RCC 7860 (cell line): ENCODE measurements around the gene ABHD17A.

ENCODE experiments used
- DNase-seq: peaks from one replicate; pipeline ENCODE4 v3.0.0-alpha.2; 2015; ENCODE audit warnings: low spot score
- FAIRE-seq: peaks from 2 replicates; lab custom pipeline; 2012; peaks lifted over from hg19 to GRCh38; lab: Jason Lieb, UNC

Gene ABHD17A

DNA sequence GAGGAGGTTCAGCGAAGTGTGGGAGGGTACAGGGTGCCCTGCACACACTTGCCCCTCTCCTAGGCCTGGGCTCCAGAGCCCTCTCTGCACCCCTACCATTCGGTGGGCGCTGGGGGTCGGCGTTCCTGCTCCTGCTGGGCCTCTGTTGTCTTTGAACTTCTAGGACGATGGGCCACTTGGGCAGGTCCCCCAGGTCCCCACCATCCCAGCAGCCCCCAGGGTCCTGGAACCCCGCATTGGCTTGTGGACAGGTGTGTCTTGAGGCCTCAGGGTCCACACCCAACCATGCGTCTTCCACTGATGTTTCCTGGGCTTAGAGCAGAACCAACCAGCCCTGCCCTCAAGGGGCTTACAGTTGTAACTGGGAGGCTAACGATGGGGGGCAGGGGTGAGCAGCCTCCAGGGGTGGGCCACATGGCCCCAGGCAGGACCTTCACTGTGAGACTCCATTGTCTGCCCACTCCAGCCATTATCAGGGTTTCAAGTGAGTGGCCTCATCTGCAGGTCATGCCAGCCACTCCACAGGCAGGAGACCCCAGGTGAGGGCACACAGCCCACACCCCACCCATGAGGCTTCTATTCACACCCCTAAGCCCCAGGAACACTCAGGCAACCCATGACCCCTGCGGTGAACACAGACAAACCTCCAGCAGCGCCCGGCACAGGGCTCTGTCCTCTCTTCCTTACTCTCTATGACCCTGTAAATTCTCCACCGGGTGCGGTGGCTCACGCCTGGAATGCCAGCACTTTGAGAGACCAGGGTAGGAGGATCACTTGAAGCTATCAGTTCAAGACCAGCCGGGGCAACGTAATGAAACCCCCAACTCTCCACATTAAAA, 19.9 kb downstream of the ABHD17A start:
- DNase-seq (no peak), FAIRE-seq (no peak)

DNA sequence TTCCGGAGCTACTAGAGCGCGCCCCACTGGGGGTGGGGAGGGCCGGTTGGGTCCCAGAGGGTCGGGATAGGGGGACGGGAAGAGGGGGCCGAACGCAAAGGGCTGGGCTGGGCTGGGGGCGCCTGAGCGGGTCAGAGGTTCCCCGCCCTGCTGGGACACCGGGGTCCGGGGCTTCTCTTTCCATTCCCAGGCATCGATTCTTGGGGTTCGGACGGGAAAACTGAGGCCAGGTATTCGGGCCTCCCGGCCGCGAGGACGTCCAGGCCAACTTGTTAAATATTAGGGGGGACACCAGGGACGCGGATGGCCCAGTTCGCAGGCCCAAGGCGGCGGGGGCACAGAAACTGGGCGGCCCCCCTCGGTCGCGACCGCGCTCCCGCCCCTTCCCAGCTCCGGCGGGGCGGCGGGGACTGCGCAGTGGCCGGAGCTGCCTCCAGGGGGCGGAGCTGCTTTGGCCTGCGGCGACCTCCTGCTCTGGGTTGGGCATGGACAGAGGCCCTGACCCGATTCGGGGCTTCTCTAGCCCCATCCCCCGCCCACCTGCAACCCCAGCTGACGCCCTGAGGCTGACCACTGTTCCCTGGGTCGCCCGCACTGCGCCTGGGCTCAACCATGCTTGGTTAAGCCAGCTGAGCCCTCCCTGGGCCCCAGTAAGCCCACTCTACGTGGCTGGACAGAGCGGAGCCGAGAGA, 20.7 kb downstream of the ABHD17A start:
- peak; percentile 53 for DNase-seq
- no peak for FAIRE-seq

DNA sequence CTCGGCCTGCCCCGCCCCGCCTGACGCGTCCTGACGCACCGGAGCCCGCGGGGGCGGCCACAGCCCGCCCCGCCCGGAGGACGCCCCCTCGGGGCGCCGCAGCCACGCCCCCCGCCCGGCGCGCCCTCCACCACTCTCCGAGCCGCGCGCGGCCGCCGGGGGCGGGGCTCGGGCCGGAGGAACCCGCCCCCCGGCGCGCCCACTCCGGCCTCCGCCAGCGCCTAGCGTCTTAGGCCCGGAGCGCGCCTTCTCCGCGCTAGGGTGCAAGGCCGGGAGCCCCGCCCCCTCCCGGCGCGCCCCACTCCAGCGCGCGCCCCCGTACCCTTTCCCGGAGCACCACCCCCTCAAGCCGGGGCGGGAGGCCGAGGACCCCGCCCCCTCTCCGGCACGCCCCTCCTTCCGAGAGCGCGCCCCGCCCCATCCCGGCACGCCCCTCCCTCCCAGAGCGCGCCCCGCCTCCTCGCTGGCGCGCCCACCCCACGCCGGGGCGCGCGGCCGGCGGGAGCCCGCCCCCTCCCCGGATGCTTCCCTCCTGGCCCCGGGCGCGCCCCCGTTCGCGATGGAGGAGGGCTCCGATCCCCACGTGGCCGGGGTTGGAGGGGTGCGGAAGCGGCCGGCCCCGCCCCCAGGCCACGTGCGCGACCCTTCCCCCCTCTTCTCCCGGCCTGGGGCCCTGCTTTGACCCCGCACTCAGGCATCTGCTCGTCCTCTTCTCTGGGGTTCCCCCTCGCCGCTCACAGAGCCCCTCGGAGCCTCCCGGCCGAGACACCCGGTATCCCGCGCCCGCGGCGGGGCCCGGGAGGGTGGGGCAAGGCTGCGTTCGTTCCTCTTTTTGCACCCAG, 21.4 kb downstream of the ABHD17A start:
- FAIRE-seq, result no peak
- peak; percentile 82 for DNase-seq

DNA sequence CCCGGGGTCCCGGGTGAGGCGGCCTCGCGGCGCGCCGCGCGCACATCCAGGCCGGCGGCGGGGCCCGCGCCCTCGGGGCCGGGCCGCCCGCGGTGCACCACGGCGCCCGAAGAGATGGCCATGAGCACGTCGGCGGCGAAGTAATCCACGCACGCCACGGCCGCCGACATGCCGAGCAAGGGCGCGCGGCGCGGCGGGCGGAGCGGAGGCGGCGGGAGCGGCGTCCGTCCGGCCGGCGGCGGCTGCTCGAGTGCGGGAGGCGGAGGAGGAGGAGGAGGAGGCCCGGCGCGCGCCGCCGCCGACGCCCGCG, 22.0 kb downstream of the ABHD17A start, which contains the start of gene KLF16:
Gene KLF16 (minus strand): TSS at position 252 of the 310 bp plus-strand sequence. CDS start 82 bp downstream, at position 170.
- DNase-seq, result no peak
- FAIRE-seq, result no peak

DNA sequence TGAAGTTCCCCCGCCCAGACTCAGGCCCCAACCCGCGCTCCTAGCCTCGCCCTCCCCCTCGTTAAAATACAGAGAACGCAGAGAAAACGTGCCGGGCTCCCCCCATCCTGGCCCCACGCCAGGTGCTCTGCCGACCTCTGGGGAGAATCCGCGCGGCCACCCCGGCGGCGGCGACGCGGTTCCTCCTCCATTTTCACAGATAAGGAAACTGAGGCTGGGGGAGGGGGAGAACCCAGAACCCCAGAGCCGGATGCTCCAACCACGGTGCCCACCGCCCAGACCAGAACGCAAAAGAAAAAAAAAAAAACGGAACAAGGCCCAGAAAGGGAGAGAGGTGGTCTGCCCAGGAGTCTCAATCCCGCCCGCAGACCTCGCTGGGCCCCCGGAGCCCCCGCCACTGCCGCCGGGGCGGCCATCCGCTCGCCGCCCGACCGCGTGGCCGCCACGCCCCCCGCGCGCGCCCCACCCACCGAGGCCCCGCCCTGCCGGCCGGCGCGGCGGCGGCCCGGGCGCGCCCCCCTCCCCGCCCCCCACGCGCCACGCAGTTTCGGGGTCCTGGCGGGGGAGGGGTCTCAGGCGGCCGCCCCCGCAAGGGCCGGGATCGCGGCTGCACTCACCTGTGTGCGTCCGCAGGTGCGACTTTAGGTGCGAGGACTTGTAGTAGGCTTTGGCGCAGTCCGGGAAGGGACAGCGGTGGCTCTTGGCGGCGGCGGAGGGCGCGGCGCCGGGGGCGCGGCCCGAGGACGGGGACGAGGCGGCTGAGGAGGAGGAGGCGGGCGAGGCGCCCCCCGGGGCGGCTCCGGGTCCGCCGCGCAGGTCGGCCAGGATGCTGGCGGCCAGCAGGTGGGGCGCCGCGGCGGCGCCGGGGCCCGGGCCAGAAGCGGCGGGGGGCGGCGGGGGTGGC, 22.6 kb downstream of the ABHD17A start:
- FAIRE-seq, result no peak
- DNase-seq, result peak; percentile 8

DNA sequence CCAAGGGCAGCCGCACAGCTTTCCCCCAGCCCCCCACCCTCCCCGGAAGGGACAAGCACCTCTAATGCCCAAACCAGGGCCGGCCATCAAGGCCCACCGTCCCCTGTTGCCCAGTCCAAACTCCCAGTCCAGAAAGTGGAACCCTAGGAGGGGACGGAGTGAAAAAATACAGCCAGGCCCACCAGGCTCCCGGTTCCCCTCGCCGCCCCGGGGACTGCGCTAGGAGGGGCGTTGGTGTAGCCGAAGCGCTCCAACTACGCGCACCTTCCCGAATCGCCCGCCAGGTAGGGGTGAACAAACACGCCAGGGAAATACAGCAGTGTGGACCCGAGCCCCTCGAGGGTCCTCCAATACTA, 23.2 kb downstream of the ABHD17A start:
- FAIRE-seq (no peak), DNase-seq (no peak)

DNA sequence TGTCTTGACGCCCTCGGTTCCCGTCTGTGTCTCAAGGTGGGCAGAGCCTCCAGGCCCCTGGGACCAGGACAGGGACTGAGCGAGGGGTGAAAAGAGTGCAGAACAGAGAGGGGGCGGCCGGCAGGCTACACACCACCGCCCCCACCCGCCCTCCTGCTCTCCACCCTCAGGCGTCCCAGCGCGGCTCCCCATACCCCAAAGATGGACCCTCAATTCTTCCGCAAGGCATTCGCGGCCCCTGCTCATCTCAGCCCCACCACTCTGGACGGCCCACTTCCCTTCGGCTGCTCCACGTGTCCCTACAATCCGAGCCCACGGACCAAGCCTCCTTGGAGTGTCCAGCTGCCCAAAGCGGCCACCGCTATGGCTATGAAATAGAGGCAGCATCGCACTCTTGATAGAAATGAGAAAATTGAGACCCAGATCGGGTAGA, 23.7 kb downstream of the ABHD17A start:
- DNase-seq, result no peak
- no peak for FAIRE-seq

DNA sequence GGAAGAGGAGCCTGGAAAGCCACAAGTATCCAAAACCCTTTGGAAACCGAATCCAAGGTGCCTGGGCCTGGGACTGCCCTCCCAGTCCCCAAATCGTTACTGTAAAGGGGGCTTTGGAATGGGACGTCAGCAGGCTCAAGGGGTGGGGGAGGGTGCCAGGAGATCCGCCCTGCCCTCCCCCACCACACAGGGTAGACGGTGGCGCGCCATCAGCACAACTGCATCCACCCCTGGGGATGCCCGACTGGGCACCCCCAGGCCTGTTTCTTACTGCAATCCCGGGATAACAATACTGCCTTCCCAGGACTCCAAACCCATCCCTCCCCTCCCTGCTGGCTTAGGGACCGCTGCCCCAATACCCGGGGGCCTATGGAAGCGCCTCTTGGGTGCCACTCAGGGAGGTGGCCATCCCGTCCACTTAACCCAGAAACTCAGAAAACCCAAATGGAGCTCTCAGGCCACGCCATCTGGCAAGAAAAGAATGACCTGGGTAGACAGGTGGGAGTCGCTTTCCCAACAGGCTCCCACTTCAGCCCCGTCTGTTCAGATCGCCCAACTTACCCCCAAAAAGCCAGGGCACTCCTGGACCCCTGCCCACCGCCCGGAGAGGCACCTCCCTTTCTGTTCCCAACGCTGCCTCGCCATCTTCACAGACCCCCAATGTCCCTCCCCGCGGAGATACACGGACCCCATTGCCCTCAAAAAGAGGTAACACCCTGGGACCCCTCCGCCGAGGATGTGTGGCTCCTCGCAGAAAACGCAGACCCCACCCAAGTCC, 24.3 kb downstream of the ABHD17A start:
- DNase-seq (no peak), FAIRE-seq (no peak)

DNA sequence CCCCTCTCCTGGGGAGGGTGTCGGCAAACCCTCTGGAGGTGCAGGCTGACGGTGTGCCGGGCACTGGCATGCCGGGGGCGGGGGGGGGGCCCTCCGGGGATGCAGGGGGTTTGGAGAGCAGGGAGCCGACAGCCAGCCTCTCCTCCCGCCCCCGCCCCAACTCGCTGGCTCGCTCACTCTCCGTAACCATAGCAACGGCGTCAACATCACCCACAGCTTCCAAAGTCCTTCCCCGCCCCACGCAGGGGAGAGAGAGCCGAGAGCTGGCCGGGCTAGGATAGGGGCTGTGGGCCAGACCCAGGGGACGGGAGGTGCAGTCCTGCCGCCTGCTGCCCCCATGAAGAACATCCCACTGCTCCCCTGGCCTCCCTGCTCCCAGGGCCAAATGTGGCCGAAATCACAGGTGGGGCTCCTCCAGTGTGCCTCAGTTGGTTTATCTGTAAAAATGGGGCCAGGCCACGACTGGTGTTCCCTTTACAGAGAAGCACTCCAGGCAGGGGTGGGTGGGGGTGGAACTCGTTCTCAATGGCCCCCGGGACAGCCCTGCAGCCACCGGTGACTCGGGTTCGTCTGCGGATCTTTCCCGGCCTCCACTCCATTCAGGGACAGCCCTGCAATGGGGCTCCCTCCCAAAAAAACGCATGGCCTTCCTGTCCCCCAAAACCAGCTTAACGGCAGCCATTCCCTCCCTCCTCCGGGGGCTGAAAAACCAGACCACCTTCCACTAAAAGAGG, 25.1 kb downstream of the ABHD17A start:
- peak; percentile 46 for DNase-seq

DNA sequence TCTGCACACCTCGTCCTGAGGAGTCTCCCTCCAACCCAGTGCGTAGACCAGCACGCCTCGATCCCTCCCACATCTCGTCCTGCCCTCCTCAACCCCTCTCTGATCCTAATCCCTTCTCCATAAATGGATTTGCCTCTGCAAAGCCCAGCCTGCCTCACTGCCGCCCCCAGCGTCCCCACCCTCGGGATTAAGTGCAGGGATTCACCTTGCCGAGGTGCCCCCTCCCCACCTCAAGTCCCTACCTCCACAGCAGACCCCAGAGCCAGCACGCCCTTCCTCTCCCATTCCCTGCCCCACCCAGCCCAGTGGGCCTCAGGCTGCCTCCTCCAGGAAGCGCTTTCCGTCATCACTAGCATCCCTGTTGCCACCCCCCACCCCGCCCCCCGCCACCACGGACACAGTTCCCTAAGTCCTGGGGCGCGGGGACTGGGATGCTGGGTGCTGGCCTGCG, 25.9 kb downstream of the ABHD17A start:
- DNase-seq (no peak), FAIRE-seq (no peak)

More for the DNA sequence above, 25.1 kb downstream of the ABHD17A start:
- no peak for FAIRE-seq

DNA sequence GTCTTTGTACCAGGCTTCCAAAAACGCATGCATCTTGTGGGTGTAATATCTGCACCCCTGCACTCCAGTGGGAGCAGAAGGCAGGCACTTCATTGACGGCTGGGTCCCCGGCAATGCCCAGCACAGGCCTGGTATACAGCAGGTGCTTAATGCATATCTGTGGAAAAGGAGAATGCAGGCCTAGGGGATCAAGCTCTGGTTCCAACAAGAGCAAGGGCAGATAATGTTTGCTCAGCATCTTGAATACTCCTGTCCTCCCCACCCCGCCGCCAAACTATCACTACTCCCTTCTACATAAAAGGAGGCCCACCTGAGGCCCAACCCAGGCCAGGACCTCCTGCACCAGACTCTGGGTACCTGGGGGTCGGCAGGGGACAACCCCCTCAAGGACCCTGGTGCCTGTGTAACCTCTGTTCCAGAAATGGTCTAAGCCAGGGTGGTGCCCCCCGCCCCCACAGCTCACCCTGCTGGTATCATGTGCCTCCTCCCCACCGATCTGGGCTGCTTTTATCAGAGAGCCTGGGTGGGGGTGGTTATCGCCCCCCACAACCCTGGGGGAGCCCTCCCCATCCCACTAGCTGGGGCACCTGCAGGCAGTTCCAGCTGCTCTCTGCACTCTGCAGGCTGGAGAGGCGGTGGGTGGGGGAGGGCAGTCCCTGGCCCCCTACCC, 26.7 kb downstream of the ABHD17A start:
- DNase-seq, result no peak
- no peak for FAIRE-seq

DNA sequence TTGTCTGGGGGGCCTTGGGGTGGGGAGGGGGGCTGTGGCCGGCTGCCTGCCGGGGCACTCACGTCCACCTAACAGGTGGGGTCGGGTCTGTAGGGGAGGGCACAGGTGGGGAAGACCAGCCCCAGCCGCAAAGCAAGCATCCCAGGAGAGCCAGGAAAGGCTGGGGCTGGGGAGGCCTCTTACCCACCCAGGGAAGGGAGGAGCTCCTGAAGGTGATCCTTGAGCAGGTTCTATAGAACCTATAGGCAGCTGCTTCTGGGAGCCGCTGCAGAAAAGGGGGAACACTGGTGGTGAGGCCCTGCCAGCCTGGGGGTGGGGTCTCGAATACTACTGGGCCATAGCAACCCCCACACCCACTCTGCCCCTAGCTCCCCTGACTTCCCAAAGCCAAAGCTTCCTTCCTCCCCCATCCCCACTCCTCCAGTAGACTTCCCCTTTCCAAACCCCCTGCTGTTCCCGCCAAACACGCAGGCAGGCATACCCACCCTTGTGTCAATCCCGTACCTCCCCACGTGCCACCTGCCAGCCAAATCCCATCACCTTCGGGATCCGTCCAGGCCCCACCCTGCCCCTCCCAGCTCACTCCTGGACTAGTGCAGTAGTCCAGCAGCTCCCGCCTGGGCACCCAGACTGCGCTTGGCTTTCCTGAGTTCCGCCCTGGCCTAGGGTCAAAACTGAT, 27.5 kb downstream of the ABHD17A start:
- FAIRE-seq (no peak), DNase-seq (no peak)

DNA sequence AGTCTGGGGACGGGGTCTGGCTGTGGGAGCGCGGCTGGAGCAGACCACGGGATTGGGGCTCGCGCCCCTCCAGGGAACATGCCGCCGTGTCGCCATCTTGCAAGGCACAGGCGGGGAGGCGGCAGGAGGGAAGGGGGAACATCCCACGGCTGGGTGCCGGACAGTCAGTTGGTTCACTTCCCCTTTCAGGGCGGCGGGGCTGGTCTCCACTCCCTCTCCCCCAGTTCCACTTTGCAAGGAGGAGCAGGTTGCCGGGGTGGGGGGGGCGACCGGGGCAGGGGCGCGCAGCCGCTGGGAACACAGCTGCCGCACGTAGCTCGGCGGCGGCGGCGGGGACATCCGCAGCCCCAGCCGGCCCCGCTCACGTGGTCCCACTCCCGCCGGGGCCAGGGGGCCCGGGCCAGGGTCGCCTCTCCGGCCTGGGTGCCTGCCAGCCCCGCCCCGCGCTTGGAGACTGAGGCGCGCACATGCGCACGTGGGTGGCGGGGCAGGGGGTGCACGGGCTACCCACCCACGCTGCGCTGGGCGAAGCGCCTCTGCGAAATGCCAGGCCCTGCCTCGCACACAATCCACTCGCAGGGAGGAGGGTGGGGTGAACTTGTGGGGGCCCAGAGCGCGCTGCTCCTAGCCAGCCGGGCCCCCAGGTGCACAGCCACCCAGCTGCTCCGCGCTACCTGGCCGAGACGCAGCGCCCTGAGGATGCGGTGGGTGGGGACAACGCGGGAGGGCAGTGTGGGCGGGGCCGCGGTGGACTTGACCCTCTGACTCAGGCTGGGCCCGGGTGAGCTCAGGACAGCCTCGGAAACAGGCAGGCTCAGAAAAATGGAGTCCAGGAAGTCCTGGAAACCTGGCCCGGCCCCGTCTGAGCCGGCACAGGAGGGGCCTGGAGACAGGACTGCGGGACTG, 28.3 kb downstream of the ABHD17A start:
- DNase-seq (peak; percentile 77), FAIRE-seq (peak; percentile 74)

DNA sequence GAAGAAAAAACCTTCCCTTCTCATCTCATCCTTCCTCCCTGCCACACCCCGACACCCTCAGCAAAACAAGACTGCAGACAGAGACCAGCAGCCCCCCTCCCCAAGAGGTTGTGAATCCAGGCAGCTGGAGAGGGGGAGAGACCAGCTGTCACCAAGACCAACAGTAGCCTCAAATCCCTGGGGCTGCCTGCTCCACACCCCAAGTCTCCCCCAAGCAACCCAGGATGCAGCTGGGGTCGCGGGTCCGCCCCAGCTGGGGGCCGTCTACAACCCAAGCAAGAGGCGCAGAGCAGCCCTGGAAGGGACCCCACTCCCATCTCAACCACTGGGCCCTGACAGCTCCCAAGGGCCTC, 29.0 kb downstream of the ABHD17A start:
- no peak for FAIRE-seq
- no peak for DNase-seq

DNA sequence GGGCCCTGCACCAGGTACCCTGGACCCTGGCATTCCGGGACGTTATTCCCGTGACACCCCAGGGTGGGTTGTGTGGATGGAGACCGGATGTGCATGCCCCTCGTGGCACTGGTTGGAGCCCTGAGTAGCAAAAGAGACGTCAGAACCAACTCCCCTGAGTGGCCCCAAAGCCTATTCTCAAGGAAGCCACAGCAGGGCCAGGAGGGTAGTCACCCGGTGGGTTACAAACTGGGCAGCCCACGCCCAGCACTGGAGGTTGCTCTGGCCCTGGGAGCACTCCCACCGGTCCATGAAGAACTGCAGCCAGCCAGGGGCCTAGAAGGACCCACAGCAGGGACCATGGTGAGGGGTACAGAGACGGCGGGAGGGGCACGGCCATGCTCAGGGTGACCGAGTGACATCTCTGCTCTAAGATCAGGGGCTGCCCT, 29.5 kb downstream of the ABHD17A start:
- FAIRE-seq (no peak), DNase-seq (no peak)

DNA sequence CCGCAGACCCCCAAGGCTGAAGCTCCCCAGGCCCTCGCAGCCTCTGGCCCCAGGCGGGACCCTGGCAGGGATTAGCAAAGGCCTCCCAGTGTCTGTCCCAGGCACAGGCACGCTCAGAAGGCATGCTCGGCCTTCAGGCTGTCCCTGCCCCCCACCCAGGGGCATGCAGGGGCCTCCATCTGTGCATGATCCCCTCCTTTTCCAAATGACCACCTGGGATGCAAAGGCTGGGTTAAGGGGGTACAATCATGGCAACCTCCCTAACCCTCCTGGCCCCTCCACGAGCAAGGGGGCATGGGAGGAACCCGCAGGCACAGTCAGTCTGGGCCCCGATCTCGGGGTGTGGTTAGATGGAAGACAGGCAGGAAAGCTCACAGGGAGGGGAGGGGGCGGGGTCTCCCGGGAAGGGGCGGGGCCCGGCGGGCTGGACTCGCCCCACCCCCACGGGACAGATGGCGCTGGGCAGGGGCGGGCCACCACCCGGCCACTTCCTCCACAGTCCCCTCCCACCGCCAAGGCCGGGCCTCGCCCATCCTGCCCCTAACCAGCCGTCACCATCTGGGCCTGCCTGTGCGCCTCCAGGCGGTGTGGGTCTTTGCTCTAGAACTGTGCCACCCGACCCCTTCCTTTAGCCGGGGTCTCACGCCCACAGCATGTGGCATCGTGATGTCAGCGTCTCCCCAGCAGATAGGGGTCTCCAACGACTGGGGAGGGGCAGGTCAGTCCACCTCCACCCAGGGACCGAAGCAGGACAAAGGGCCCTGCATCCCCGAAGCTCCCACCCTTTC, 30.1 kb downstream of the ABHD17A start:
- DNase-seq (peak; percentile 53), FAIRE-seq (no peak)
